SK-N-SH (cell line): Measurements from ENCODE around the gene WDR86. TPM values are rescaled to one million over a fixed set of nuclear protein-coding genes. Genes with fewer than 3 reads are reported as not detected.

Experiments used
- CTCF ChIA-PET: fragments of 300-600, 350-600 bp; formaldehyde crosslinking; extraction: SDS; loops from one replicate; lab custom pipeline; 2021; lab: Yijun Ruan, JAX
- POLR2A ChIA-PET: fragments of 350-600 bp; sonication (Branson Sonifier 250); formaldehyde crosslinking; extraction: SDS; loops from one replicate; lab custom pipeline; 2020; ENCODE audit warnings: antibody characterized with exemption, inconsistent platforms; lab: Yijun Ruan, JAX
- DNase-seq: peaks from one replicate; pipeline ENCODE4 v3.0.0; 2012
- H2AFZ ChIP-seq: fragments of 200-600 bp; sonication (generic); 2 replicates; pipeline ENCODE4 v1.8.1; 2016; ENCODE audit warnings: antibody characterized with exemption, mild to moderate bottlenecking, low read depth
- H3F3A ChIP-seq: fragments of 200-600 bp; sonication (generic); replicated peaks from 2 replicates; pipeline ENCODE3; 2016; ENCODE audit warnings: antibody characterized with exemption, mild to moderate bottlenecking; ENCODE audit not compliant: insufficient read depth
- H3K27ac ChIP-seq, 2 experiments: fragments of 200-500 bp in 1 of 2; fragments of 200-600 bp in 1 of 2; sonication (Bioruptor generic) in 1 of 2; sonication (generic), shearing (Covaris generic) in 1 of 2; 2 replicates each; pipeline versions ENCODE4 v1.5.1 to v1.6.1; 2014 to 2016; ENCODE audit warnings: low read depth in 2 of 2, inconsistent platforms in 1 of 2, low read length in 1 of 2, mild to moderate bottlenecking in 1 of 2, mixed read lengths in 1 of 2
- H3K27me3 ChIP-seq: fragments of 200-600 bp; sonication (generic), shearing (Covaris generic); 2 replicates; pipeline ENCODE4 v1.6.1; 2016; ENCODE audit warnings: mixed run types; ENCODE audit not compliant: insufficient read depth
- H3K36me3 ChIP-seq, 2 experiments: fragments of 200-500 bp in 1 of 2; fragments of 200-600 bp in 1 of 2; sonication (Bioruptor generic) in 1 of 2; sonication (generic) in 1 of 2; replicated peaks in 1 of 2; 2 replicates each; pipeline versions ENCODE3 to v1.5.1; 2014 to 2016; ENCODE audit warnings: low read length in 1 of 2, mild to moderate bottlenecking in 1 of 2; ENCODE audit not compliant: insufficient read depth in 2 of 2, control insufficient read depth in 1 of 2
- H3K4me1 ChIP-seq, 2 experiments: fragments of 200-500 bp in 1 of 2; fragments of 200-600 bp in 1 of 2; sonication (Bioruptor generic) in 1 of 2; sonication (generic), shearing (Covaris generic) in 1 of 2; 2 replicates each; pipeline versions ENCODE4 v1.5.1 to v1.6.1; 2014 to 2016; ENCODE audit warnings: low read depth in 1 of 2, low read length in 1 of 2, mixed run types in 1 of 2; ENCODE audit not compliant: insufficient read depth in 2 of 2, control insufficient read depth in 1 of 2
- H3K4me2 ChIP-seq: fragments of 200-600 bp; sonication (generic), shearing (Covaris generic); 2 replicates; pipeline ENCODE4 v1.6.1; 2017; ENCODE audit warnings: mixed run types
- H3K4me3 ChIP-seq, 2 experiments: fragments of 200-500 bp in 1 of 2; fragments of 200-600 bp in 1 of 2; sonication (Bioruptor generic) in 1 of 2; sonication (generic), shearing (Covaris generic) in 1 of 2; 2 replicates each; pipeline versions ENCODE4 v1.5.1 to v1.8.1; 2014 to 2016; ENCODE audit warnings: low read depth in 2 of 2, inconsistent platforms in 1 of 2, low read length in 1 of 2, mild to moderate bottlenecking in 1 of 2, mixed read lengths in 1 of 2, moderate library complexity in 1 of 2
- H3K79me2 ChIP-seq: fragments of 200-600 bp; sonication (generic); 2 replicates; pipeline ENCODE4 v1.8.1; 2017; ENCODE audit warnings: mild to moderate bottlenecking; ENCODE audit not compliant: insufficient read depth
- H3K9ac ChIP-seq: fragments of 200-600 bp; sonication (generic); 2 replicates; pipeline ENCODE4 v1.6.1; 2017; ENCODE audit warnings: mixed run types
- H3K9me2 ChIP-seq: fragments of 200-600 bp; sonication (generic); 2 replicates; pipeline ENCODE4 v1.6.1; 2017; ENCODE audit warnings: mixed run types
- H3K9me3 ChIP-seq: fragments of 200-600 bp; sonication (generic); 2 replicates; pipeline ENCODE4 v1.6.1; 2017; ENCODE audit warnings: mixed run types, mild to moderate bottlenecking, moderate library complexity
- H4K20me1 ChIP-seq: fragments of 200-600 bp; sonication (generic); 2 replicates; pipeline ENCODE4 v1.6.1; 2017; ENCODE audit warnings: mild to moderate bottlenecking, mixed run types; ENCODE audit not compliant: insufficient read depth
- CHD2 ChIP-seq: fragments of 150-350 bp; IDR thresholded peaks from 2 replicates; pipeline ENCODE4 v1.6.1; 2018; ENCODE audit warnings: low read length; ENCODE audit not compliant: partially characterized antibody
- ELF1 ChIP-seq: IDR thresholded peaks from 2 replicates; pipeline ENCODE4 v1.4.0; 2012
- EP300 ChIP-seq, 2 experiments: IDR thresholded peaks; 2 replicates each; pipeline versions ENCODE4 v1.4.0 to v1.6.1; 2012; ENCODE audit warnings: borderline replicate concordance in 1 of 2, low read depth in 1 of 2, low read length in 1 of 2
- FOSL2 ChIP-seq: IDR thresholded peaks from 2 replicates; pipeline ENCODE4 v1.4.0; 2012; ENCODE audit warnings: low read depth, mild to moderate bottlenecking, moderate library complexity, borderline replicate concordance
- FOXJ3 ChIP-seq: sonication (generic); formaldehyde crosslinking; IDR thresholded peaks from 2 replicates; pipeline ENCODE4 v1.5.1; 2020; ENCODE audit warnings: mild to moderate bottlenecking, missing genetic modification reagents
- FOXM1 ChIP-seq: IDR thresholded peaks from 2 replicates; pipeline ENCODE4 v1.4.0; 2012; ENCODE audit warnings: low read depth, mild to moderate bottlenecking
- GABPA ChIP-seq: IDR thresholded peaks from 2 replicates; pipeline ENCODE4 v1.4.0; 2012; ENCODE audit warnings: low read depth, mild to moderate bottlenecking
- GATA2 ChIP-seq: sonication (generic); formaldehyde crosslinking; IDR thresholded peaks from 2 replicates; pipeline ENCODE4 v1.5.0; 2020; ENCODE audit warnings: mild to moderate bottlenecking, missing genetic modification reagents
- IRF3 ChIP-seq: fragments of 150-350 bp; IDR thresholded peaks from 2 replicates; pipeline ENCODE4 v1.6.1; 2016; ENCODE audit warnings: mild to moderate bottlenecking, low read depth, low read length
- MXI1 ChIP-seq: IDR thresholded peaks from 2 replicates; pipeline ENCODE4 v1.6.1; 2012; ENCODE audit warnings: mild to moderate bottlenecking, low read depth, low read length, improper control_type of control experiment
- NRF1 ChIP-seq: IDR thresholded peaks from 2 replicates; pipeline ENCODE4 v1.6.1; 2012; ENCODE audit warnings: low read depth, mild to moderate bottlenecking, low read length
- PBX3 ChIP-seq: IDR thresholded peaks from 2 replicates; pipeline ENCODE4; 2012
- POLR2AphosphoS5 ChIP-seq: IDR thresholded peaks from 2 replicates; pipeline ENCODE4 v1.6.1; 2012; ENCODE audit warnings: low read depth, low read length
- RAD21 ChIP-seq: IDR thresholded peaks from 2 replicates; pipeline ENCODE4 v1.6.1; 2012; ENCODE audit warnings: mild to moderate bottlenecking, low read length
- RFX5 ChIP-seq: IDR thresholded peaks from 2 replicates; pipeline ENCODE4 v1.6.1; 2012; ENCODE audit warnings: mild to moderate bottlenecking, improper control_type of control experiment, low read length
- SIN3A ChIP-seq: IDR thresholded peaks from 2 replicates; pipeline ENCODE4 v1.6.1; 2012; ENCODE audit warnings: low read depth, mild to moderate bottlenecking, low read length, moderate library complexity, borderline replicate concordance
- TAF1 ChIP-seq: IDR thresholded peaks from 2 replicates; pipeline ENCODE4 v1.6.1; 2012; ENCODE audit warnings: low read depth, mild to moderate bottlenecking, low read length, moderate library complexity, borderline replicate concordance
- TCF12 ChIP-seq: IDR thresholded peaks from 2 replicates; pipeline ENCODE4 v1.4.0; 2012
- YY1 ChIP-seq: IDR thresholded peaks from 2 replicates; pipeline ENCODE4 v1.4.0; 2012; ENCODE audit warnings: low read depth, mild to moderate bottlenecking
- WGBS: methylation state at CpG from one replicate; pipeline ENCODE4 v1.1.6; 2017; ENCODE audit warnings: low lambda C conversion rate; 5-methylcytosine and 5-hydroxymethylcytosine counted together
- polyA plus RNA-seq, 3 experiments: library from polyadenylated mRNA; depleted of rRNA; stranded (reverse); fragments of >200 nt; gene quantifications; 2 replicates each; pipeline ENCODE4 v1.2.3, GENCODE V29; 2012
- TF ChIP-seq, protein P1 (sequence below): IDR thresholded peaks from 2 replicates; pipeline ENCODE4 v1.4.0; 2012; ENCODE audit warnings: low read depth

WDR86 gene
- polyA plus RNA-seq, 1 of the 3 experiments (the other 2 are of a cell fraction), result 1.0 TPM

- peak overlapping the region; percentile 81 to 93 for H3K4me3 ChIP-seq
- 0 out of 2 replicates have a peak, but pooled peaks cover 4% of the 10 kb centered on the region for H4K20me1 ChIP-seq
- H3F3A ChIP-seq, result peaks cover 20% of the 10 kb centered on the region
- H3K27ac ChIP-seq, result peak overlapping the region; percentile 38 to 56; a peak in 3 of 4 replicates
- DNase-seq, result no peak
- peak overlapping the region; percentile 82 for H2AFZ ChIP-seq
- peaks cover 31% of the 10 kb centered on the region for H3K79me2 ChIP-seq
- H3K4me2 ChIP-seq, result peak overlapping the region; percentile 77
- no peaks in the 10 kb centered on the region for H3K9me2 ChIP-seq
- TF ChIP-seq MXI1 (no peak), CHD2 (no peak), IRF3 (no peak), FOXM1 (no peak), SIN3A (no peak), FOSL2 (no peak), FOXJ3 (CRISPR knock-in tag) (no peak), NRF1 (no peak), TCF12 (no peak)
- TF ChIP-seq, protein P1, sequence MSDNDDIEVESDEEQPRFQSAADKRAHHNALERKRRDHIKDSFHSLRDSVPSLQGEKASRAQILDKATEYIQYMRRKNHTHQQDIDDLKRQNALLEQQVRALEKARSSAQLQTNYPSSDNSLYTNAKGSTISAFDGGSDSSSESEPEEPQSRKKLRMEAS, result no peak
- CTCF ChIA-PET, result interaction anchor here (0.5 to 6.2 kb wide), 8 partner anchors 11 to 440 kb away, joined by 3 to 84 read pairs (median 7); partner anchors contain the start of gene ABCF2
- POLR2A ChIA-PET, result interaction anchor here (0.9 to 1.4 kb wide), 4 partner anchors 17 to 257 kb away, joined by 3 read pairs; no protein-coding TSS in a partner anchor
- peaks cover 15 to 17% of the 10 kb centered on the region in 2 experiments for H3K4me1 ChIP-seq
- no peaks in the 10 kb centered on the region for H3K27me3 ChIP-seq
- peak overlapping the region; percentile 72 for H3K9ac ChIP-seq
- peaks cover 21 to 22% of the 10 kb centered on the region in 2 experiments for H3K36me3 ChIP-seq
- no peaks in the 10 kb centered on the region for H3K9me3 ChIP-seq
- WGBS, result 1% methylated on average over 11 of the region's 11 CpGs
These were observed 67.7 kb downstream of the WDR86 start for GRCh38 chr7:151342102-151342646.

GRCh38 chr7:151341357-151342101 lies 68.3 kb downstream of the WDR86 start, which contains the start of gene NUB1:
Gene NUB1, plus strand, starts transcription at chr7:151341812. Its CDS starts 3,538 bp downstream, at chr7:151345350.
- WGBS, result 6% methylated on average over 63 of the region's 72 CpGs
- Histone ChIP-seq H3F3A (peaks cover 17% of the 10 kb centered on the region), H3K27me3 (no peaks in the 10 kb centered on the region), H3K9me3 (no peaks in the 10 kb centered on the region)
- peak; percentile 99 for DNase-seq
- CTCF ChIA-PET, result interaction anchor here (0.6 to 6.2 kb wide), 9 partner anchors 12 to 441 kb away, joined by 3 to 84 read pairs (median 6); no protein-coding TSS in a partner anchor
- TF ChIP-seq, protein P1, result peak; percentile 86
- TF ChIP-seq CHD2, result peak; percentile 72
- TF ChIP-seq POLR2AphosphoS5, result peak; percentile 79
- TF ChIP-seq SIN3A, result peak; percentile 81; the same call in 1 of the 2 replicates
- TF ChIP-seq NRF1, result peak; percentile 54
- no peak for TF ChIP-seq FOSL2
- TF ChIP-seq GABPA, result peak; percentile 91
- peak; percentile 76; the same call in 1 of the 2 replicates for TF ChIP-seq TAF1
- TF ChIP-seq EP300 (IDR thresholded peaks at IDR 0.05; ENCODE audit: borderline replicate concordance in 1 of 2, low read depth in 1 of 2, low read length in 1 of 2), result no peak
- TF ChIP-seq YY1, result peak; percentile 40; the same call in 1 of the 2 replicates
- no peak for TF ChIP-seq PBX3
- TF ChIP-seq RFX5, result no peak
- no peak for TF ChIP-seq FOXJ3 (CRISPR knock-in tag)
- TF ChIP-seq ELF1, result peak; percentile 75
- no peak for TF ChIP-seq RAD21
- TF ChIP-seq MXI1, result peak; percentile 94
- no peak for TF ChIP-seq GATA2 (CRISPR knock-in tag)
- TF ChIP-seq, all 33 proteins: peak for 10
- H3K4me3 ChIP-seq, result peak within 1 kb of the TSS; percentile 81 to 93
- H3K9ac ChIP-seq, result peak within 1 kb of the TSS; percentile 72
- peak within 1 kb of the TSS; percentile 38 to 56; a peak in 3 of 4 replicates for H3K27ac ChIP-seq
- peak within 1 kb of the TSS; percentile 77 for H3K4me2 ChIP-seq
- H3K36me3 ChIP-seq, result peaks cover 18% of the 10 kb centered on the region in 2 experiments
- 0 out of 2 replicates have a peak, but pooled peaks cover 2% of the 10 kb centered on the region for H4K20me1 ChIP-seq
- H2AFZ ChIP-seq, result peak within 1 kb of the TSS; percentile 82
- H3K4me1 ChIP-seq, result peaks cover 15 to 17% of the 10 kb centered on the region in 2 experiments
- H3K9me2 ChIP-seq, result no peaks in the 10 kb centered on the region
- POLR2A ChIA-PET, result interaction anchor here (0.7 to 1.4 kb wide), 5 partner anchors 16 to 256 kb away, joined by 3 read pairs; no protein-coding TSS in a partner anchor
- peaks cover 30% of the 10 kb centered on the region for H3K79me2 ChIP-seq
